GM19463 (cell line): ENCODE data around the gene FAHD1.
A peak's percentile ranks its signal among the peaks of the same experiment; 100 is the strongest.

Experiments
- ATAC-seq: cut with Tn5 transposase; IDR thresholded peaks from one replicate; pipeline ENCODE4 v1.9.1; 2021; ENCODE audit warnings: mild to moderate bottlenecking, moderate library complexity; ENCODE audit not compliant: unreplicated experiment

Gene FAHD1

DNA sequence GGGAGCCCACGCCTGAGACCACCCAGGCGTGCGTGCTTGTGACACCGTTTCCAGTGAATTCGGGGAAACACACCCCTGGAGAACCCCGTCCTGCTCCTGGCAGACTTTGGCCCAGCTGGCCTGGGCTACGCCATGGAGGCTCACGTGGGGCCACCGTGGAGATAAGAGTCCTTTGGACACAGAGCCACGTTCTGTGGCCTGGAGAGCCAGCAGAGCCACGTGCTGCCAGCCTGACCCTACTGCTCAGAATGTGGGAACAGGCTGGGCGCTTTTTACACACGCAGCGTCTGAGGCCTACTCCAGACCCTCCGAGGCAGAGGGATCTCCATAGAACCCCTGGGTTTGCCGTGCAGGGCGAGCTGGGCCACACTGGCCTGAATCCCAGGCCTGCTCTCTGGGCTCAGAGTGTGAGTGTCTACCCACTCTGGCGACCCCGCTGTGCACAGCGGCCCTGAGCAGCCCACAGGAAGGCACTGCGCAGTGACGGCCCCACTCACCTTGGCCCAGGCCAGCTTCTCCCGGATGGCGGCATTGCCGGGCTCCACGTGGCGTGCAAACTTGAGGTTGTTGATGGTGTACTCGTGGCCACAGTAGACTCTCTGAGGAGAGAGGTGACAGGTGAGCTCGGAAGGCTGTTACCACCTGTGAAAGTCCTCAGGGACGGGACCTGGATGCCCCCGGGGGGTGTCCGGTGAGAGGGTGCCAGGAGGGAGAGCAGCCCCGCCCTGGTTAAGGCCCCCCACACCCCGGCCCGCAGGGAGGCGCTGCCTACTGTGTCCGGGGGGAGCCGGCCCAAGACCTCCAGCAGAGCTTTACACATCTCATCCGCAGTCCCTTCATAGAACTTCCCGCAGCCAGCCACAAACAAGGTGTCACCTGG is 10.4 kb upstream of the FAHD1 start:
- no peak for ATAC-seq

DNA sequence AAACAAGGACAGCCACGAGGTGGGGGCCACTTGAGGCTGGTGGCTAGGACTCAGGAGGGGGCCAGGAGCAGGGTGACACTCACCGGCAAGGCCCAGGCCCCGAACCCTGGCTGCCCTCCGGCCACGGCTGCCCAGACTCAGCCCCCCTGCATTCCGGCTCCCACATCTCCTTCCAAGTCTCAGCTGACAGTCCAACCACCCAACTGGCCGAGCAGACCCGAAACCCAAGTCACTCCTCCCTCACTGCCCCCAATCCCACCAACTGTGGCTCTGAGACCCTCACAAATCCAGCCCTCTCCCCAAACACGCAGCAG is 9.8 kb upstream of the FAHD1 start:
- ATAC-seq = no peak

DNA sequence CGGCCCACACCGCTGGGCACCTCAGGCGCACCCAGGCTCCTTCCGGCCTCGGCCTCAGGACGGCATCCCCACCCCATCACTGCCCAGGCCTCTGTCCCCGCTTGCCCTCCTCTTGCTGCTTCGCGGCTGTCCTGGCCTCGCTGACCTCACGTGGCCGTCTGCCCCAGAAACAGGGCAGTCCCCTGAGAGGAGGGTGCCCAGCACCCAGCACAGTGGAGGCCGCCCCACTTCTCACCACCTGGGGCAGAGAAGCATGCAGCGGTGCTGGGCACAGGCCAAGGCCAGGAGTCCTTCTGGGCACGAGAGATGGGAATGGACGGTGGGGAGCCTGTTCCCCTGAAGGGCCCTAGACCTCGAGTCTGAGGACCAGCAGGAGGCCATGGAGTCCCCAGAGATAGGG is 9.3 kb upstream of the FAHD1 start:
- ATAC-seq = no peak

DNA sequence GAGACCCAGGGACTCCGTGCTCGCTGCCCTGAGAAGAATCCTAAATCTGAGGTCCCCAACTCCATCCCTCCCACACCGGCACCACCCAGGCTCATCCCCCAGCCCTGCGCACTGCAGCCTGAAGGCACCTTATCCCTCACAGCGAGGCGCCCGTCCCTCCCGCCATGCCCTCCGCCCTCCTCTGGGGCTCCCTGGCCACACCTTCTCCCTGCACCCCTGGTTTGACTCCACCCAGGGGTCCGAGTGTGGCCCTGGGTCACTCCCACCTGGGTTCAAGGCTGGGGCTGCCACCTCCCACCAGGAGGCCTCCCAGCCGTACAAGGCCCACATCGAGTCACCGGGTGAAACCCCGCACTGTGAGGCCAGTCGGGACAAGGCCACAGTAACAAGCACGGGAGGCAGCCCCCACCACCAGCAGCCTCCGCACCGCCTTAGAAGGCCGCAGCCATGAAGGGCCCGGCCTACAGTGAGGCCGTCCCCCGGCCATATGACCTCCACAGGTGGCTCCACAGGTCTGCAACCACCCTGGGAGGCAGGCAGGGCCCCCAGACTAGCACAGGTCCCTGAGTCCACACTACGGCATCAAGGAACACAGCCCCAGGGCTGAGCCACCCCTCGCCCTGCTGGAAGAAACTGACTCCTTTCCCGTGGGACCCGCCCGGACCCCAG is 8.7 kb upstream of the FAHD1 start:
- no peak for ATAC-seq

DNA sequence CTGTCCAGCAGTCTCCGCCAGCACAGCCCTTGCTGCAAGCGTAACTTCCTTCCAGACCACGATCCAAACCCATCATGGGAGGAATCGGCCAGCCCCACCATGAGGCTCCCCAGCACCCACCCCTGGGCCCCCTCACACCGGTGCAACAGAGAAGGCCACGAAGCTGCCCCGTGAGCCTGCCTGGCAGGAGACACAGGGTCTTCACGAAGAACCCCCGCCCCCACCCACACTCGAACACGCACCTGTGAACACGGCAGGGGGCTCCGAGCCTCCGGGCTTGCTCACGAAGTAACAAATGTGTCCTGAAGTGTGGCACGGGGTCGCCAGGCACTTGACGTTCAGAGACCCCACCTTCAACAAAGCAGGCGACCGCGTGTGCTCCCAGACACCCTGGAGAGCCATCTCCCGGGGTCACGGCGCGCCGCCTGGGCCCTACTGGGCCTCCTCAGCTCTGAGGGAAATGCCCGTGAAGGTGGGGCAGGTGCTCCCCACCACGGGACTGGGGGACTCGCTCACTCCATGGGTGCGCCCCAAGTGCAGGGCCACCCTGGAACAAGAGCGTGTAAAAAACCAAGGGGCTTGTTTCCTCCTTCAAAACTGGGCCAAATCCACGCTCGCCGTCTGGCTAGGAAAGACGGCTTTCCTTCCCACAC is 8.0 kb upstream of the FAHD1 start:
- no peak for ATAC-seq

DNA sequence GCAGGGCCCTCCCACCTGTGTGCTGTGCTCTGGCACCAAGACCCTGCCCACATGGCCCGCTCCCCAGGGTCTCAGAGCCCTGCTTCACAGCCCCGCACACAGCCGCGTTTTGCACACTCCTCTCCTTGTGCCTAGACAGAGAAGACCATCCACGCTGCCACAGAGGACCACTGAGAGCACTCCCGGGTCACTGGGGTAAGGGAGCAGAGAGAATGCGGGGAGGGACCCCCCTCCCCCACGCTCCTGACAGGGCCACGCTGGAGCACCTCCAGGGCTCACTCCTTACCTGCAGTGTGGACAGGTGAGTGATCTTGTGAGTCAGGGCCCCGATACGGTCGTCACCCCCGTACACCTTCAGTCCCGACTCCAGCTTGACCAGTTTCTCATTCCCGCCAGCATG is 7.4 kb upstream of the FAHD1 start:
- ATAC-seq = no peak

DNA sequence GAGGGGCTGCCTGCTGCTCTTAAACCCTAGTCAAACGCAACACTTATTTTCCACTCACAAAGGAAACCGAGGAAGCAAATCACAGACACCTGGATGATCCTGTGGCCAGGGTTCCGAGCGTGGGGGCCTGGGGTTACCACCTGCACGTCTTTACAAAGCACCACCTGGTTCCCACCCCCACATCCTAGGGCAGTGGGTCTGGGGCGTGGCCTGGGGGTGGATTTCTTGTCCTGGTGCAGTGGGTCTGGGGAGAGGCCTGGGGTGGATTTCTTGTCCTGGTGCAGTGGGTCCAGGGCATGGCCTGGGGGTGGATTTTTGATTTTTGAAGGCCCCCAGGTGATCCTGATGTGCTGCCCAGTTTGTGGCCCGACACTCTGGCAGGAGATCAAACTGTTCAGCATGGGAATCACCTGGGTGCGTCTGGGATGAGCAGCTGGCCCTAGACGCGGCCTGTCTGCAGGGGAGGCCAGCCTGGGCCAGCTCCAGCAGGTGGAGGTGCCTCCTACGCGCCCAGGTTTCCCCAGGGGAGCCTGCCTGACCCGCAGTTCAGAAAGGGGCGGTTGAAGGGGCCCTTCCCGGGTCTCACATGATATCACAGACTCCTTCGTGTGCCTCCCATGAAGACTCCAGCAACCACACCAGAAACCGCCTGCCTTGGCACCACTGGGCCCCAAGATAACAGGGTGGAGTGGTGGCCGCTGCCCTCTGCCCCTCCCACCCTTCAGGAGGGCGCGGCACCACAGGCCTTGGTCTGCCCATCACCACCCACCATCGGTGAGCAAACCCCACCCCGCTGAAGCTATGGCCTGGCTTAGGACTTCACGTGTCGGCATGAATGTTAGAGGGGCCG is 6.7 kb upstream of the FAHD1 start:
- no peak for ATAC-seq

DNA sequence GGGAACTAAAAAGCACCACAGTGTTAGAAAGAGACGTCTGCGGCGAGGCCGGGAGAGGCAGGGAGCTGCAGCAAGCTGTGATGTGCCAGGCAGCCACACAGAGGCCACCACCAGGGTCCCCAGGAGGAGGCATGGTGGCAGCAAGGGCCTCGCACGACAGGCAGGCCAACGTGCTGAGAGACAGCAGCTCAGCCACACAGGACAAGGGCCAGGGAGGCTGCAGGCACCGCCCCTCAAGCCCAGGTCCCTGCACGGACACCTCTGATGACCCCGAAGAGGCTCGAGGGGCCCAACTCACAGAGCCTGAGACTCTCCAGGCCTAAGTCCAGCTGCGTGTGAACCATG is 6.1 kb upstream of the FAHD1 start:
- ATAC-seq = no peak

DNA sequence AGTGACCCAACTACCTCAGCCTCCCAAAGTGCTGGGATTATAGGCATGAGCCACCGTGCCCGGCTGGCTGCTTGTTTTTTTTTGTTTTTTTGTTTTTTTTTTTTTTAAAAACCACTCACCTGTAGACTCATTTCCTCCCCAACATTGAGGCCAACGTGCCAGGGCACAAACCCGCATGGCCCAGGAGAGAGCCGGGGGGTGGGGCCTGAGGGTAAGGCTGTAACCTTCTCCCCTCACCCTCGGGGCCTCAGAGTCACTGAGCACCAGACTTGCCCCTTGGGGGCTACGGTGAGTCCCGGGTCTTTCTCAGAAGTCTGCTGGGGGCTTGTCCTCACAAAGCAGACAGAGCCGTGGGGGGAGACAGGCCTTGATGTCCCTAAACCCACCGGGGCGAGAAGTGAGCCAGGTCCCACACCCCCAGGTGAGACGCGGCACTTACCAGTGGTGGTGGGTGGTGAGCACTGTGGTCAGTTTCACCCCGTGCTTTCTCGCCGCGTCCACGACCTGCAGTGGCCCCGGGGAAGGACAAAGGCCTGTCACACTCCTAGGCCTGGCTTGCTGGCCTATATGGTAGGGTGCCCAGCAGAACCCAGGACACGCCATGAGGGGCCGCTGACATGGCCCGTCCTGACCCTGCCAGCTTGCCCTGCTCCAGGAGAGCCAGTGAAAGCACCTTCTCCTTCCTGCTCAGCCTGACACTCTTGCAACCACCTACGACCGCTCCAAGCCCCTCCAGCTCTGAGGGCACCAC is 5.0 kb upstream of the FAHD1 start:
- ATAC-seq = no peak

DNA sequence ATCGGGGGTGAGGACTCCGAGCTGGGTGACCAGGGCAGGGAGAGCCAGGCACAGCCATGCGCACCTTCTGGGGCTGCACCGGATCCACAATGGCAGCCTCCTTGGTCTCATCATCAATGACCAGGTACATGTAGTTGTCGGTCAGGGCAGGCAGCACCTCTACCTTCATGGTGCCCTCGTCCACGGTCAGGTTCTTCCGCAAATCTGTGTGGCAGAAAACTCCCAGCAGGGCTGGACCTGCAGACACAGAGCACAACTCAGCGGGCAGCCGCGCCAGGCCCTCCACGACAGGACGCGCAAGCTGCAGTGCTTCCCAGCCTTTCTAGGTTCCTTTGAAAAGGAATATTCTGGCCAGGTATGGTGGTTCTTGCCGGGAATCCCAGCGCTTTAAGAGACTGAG is 4.2 kb upstream of the FAHD1 start:
- ATAC-seq = no peak

DNA sequence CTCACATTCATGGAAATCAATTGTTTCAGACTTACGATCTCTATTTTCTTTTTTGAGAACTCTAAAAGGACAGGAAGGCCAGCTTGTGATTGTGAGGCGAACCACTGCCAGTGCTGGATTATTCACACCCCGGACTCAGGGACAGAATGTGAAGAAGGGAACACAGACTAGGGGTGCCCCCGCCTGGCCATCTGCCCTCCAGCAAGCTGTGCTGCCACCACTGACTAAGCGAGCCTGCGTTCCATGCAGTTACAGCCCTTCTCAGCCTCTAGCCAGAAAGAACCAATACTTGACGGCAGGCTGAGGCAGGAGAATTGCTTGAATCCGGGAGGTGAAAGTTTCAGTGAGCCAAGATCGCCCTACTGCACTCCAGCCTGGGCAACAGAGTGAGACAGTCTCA is 3.2 kb upstream of the FAHD1 start:
- no peak for ATAC-seq

DNA sequence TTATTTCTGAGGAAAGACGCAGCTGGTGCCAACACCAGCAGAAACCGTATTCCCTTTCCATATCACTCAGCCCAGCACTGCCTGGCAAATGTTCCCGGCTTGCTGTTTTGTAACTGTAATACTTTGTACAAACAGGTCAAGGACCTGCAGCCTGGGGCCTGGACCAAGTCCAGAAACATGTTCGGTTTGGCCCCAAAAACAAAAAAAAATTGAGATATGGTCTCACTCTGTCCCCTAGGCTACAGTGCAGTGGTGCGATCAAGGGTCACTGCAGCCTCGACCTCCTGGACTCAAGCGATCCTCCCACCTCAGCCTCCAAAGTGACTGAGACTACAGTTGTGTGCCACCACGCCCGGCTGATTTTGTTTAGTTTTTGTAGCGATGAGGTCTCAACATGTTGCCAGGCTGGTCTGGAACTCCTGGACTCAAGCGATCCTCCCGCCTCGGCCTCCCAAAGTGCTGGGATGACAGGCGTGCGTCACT is 1.6 kb upstream of the FAHD1 start:
- ATAC-seq = no peak

DNA sequence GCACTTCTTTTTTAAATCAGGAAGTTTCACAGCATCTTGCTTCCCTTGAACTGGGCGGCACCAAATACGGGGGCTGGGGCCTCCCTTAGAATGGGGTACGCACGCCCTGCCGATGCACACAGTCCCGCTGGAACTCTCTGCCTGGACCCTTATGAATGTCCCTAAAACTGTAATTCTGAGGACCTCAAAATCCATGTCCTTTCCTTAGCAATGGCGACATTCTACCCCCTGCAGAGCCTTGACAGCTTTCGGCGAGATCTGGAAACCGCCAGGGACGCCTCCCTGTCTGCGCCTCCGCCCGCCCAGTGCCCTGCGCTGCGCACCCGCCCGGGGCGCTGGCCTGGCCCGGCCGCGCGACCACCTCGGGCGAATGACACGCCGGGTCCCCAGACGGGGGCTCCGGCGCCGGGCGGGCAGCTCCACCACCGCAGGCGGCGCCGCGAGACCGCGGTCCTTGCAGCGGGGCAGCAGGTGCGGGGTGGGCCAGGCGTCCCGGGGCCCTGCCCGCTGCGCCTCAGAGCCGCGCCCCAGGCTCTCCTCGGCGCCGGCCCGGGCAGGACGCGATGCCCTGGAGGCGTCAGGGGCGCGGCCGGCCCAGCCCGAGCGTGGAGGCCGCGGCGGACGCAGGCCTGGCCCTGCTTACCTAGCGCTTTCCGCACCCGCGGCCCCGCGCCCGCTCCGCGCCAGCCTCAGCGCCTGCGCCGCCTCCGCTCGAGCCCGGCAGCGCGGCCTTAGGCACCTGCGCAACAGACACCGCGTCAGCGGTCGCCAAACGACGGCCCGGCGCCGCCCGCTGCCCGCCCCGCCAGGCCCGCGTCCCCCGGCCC is 929 bp upstream of the FAHD1 start:
- ATAC-seq = peak; percentile 45

DNA sequence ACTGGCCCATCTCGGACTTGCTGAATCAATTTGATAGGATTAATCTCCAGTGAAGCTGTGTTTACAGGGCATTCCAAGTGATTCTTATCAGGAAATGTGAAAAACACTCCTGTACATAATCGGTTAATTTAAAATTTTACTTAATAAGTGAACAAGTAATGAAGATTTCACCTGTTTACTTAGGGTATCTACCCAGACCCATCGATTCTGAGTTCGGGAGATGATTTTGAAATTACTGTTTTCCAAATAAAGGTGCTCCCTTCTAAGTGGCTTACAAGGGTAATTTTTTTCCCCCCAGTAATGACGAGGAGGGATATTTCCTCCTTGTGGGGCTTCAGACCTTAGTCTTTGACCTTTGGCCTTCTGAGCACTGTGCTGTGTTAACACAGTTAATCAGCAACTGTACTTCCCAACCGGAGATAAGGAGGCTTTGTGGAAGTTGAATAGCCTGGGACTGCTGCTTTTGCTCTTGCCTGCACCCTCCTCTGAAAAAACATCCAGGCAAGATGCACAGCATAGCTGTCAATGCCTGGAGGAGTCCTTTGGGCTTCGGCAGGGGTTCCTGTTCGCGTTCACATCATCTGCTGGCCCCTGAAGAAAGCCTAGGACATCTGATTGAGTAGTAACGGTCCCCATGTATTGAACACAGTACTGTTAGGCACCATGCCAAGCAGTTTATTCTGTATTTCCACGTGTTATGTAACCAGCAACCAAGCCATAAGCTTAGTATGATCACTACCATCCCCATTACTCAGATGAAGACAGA is 1.8 kb downstream of the FAHD1 start:
- no peak for ATAC-seq

DNA sequence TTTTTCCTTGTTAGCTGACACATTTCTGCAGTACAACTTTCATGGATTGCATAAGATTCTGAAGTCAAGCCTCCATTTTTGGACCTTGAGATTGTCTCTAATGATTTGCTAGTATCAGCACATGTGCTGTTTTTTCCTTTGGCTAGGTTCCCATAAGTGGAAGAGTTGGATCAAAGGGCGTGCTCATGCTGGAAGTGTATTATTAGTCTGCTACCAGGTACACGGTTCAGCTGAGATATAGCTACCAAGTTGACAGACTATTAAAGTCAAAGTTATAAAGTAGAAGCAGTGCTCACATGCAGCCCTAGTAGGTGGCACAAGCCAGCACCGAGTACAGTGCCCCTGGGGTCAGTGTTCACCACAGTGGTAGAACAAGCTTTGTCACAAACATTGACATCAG is 3.2 kb downstream of the FAHD1 start:
- ATAC-seq = no peak

DNA sequence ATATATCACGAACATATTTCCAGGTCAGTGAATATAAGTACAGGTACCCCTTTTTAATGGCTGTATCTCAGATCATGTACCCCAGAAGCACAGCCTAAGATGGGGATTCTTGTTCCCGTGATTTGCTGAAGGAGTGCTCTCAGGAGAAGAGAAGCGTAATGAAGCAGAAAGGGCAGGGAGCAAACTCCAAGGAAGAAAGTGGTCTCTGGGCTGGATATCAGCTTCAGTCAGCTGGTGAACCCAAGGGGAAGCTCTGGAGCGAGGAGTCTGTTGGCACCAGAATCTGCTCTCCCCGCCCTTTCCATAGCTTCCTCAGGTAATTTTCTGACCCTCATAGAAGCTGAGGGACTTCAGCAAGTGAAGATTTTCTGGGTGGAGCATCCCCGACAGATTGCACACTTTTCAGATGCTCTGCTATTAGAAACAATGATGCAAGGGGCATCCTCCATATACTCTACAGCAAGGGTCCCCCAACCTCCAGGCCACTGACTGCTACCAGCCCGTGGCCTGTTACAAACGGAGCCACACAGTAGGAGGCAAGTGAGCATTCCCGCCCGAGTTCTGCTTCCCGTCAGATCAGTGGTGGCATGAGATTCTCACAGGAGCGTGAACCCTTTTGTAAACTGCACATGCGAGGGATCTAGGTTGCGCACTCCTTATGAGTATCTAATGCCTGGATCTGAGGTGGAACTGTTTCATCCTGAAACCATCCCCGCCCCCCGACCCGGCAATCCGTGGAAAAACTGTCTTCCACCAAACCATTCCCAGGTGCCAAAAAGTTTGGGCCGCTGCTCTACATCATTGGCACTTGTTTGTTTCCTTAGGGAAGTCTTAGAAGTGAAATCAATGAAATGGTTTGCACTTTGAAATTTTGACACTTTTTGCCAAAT is 4.4 kb downstream of the FAHD1 start:
- ATAC-seq = no peak

DNA sequence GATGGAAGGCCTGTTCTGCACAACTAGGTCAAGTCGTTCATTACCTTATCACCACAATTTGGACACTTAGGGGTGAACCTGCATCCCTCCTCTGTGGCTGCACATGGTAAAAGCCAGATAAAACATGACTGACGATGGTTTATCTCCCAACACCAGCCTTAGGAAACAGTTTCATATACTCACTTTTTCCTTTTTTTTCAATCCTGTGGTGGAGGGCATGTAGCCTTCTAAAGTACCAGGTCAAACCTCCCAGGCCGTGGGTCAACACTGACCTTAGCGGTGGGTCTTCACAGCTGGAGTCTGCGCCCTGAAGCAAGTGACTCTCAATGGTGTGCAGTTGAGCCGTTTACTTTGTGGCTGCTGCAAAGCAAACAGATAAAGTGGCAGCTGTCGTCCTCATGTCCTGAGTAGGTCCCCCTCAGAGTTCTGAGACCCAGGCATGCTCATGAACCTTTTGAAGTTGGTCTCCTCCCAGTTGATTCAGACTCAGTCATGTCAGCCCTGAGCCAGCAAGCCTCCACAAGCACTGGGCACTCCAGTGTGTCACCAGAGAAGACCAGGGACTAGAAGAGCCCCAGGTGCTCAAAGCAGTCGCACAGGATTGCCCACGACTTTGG is 5.9 kb downstream of the FAHD1 start:
- ATAC-seq = no peak
